ENCODE data around the gene CDC45.

Gene CDC45

DNA sequence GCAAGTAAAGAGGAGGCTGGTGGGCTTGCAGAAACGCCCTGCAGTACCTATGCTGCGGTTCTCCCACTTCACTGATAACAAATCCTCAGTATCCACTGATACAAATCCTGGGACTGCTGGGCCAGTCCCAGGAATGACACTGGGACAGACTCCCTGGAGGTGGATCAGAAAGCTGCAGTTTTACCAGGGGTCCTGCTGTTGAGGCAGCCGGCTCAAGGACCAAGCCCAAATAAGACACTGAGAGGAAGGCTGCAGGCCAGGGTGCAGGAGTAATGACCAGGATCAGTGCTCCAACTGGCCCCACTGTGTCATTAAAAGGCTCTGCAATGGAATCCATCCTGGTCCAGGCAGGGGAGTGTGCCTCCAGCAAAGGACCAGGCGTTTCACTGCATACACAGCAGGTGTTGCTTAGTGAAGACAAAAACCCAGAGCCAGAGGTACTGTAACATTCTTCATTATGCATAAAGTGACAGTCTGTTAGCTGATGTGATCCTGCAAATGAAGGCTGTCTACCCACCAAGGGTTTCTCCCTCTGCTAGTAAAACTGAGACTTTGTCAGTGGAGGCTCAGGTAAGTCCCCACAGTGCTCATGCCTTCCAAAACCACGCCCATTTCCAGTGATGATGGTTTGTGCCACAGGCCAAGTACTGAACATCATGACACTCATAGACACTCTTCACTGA is 30.8 kb upstream of the CDC45 start:
- DNase-seq (ENCODE audit: low spot score) = no peak

DNA sequence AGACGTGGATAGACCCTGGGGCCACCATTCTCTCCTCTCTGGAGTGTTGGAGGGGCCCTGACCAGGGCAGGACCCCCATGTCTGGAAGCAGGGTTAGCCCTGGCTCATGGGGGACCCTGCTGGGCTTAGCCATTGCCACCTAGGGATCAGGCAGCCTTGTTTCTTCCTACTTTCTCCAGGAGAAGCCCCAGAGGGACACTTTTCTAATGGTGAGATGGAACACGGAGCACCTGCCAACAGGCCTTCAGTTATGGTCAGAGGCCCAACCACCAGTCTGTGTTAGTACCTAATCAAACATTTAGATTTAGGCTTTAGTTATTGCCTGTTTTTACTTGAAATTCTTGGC is 30.3 kb upstream of the CDC45 start:
- DNase-seq (ENCODE audit: low spot score) = no peak

DNA sequence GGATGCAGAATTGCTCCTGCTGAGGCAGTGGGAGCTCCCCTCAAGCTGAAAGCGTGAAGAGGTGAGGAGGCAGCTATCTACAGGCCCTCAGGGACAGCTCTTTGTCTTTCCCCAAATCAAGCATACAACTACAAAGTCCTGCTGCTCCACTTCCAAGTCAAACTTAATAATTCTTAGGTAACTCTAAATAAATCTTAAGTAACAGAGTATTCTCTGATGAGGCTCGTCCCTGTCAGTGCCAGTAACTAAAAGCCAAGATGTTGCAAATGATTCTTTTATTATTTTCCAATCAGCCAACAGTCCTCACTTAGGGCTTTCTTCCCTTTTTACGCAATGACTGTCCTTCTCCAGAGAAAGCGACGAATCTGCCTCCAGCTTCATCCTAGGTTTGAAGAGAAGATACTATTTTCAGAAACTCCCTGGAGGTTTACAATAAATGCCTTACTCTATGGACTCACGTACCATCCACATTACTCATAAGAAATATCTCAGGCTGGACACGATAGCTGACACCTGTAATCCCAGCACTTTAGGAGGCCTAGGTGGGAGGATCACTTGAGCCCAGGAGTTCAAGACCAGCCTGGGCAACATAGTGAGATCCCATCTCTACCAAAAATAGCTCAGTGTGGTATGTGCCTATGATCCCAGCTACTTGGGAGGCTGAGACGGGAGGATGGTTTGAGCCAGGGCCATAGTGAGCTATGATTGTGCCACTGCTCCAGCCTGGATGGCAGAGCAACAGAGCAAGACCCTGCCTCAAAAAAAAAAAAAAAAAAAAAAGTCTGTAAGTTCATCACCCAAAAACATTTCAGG is 29.2 kb upstream of the CDC45 start:
- no peak for DNase-seq (ENCODE audit: low spot score)

DNA sequence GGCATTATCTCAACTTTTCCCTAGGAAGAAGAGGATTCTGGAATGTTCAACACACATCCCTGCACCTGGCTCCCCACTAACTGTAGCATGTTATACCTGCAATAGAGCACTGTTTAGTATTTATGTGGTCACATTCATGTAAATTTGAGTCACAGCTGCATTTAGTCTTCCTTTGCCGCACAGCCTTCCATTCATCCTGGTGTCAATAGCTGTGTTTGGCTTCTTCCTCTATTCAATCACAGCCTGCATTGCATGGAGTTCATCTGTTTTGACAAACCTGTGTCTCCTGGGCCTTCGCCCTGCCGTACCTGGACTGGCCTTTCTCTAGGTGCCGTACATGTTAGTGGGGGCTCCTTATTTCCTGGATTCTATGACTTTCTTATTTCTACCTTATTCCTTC is 28.1 kb upstream of the CDC45 start:
- DNase-seq (ENCODE audit: low spot score) = no peak

DNA sequence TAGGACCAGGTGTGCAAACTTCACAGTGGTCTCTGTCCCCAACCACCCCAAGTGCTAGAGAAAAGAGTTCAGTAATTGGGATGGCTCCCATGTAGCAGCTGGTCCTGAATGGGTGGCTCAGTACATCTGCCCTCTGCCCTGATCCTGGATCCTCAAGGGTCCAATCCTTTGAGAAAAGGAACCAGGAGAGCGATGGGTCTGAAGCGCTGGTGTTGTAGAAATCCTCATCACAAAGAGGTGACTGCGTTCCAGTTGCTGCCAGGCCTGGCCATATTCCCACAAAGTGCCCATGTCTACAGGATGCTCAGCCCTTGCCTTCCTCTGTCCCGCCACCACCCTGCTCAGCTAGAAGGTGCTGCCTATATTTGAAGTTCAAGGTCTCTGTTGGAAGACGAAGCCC is 26.0 kb upstream of the CDC45 start:
- no peak for DNase-seq (ENCODE audit: low spot score)

DNA sequence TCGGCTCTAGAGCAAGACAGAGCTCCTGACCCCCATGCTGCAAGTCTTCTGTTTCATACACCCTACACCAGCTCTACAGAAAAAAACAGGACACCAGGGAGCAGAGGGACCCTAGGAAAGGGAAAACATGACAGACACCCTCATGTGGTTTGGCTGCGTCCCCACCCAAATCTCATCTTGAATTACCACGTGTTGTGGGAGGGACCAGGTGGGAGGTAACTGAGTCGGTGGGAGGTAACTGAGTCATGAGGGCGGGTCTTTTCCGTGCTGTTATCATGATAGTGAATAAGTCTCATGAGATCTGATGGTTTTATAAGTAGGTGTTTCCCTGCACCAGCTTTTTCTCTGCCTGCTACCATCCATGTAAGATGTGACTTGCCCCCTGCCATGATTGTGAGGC is 25.6 kb upstream of the CDC45 start:
- no peak for DNase-seq (ENCODE audit: low spot score)

DNA sequence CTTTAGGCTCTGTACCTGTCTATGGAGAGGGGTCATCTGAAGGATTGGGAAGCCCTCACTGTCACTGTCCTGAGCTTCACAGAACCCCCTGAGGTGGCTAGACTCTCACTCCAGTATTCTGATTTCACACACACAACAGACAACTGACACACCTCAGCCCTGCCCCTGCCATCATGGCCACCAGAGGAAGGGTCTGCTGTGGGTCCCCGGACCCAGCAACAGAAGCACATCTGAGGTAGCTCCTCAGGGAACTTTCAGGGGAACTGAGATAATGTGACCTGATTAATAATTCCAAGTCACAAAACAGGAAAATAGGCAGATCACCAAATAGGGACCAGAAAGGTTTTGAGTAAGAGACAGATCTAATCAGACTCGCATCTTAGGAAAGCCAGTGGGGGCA is 24.7 kb upstream of the CDC45 start:
- DNase-seq (ENCODE audit: low spot score) = no peak

DNA sequence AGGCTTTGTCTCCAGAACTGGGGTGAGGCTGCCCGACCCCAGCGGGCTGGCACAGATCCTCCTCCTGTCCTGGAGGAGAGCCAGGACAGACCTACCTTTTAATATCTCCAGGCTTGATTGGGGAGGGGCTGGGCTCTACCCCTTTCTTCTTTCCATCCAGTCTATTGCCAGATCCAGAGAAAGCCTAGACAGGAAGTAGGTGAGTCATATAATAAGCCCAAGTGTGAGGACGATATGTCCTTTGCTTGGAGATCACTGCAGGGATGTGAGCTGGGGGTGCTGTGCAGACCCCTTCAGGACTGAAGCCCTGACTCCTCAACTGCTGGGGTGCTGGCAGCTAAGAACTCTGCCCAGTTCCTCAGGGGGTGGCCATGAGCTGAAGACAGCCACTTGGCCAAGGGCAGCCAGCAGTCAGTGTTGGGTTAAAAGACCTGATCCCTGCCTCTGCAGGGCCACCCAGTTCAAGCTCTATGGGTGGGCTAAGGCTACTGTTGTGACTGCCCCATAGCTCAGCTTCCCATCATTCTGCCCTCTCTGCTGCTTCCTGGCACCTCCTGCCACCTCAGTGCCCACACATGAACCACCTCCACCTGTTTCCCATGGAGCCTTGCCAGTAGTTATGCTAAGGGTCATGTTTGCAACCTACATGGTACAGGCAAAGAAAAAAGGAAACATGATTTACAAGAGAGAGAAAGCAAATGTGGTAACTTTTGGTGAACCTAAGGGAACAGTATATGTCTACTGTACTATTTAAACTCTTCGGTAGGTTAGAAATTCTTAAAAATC is 23.9 kb upstream of the CDC45 start:
- DNase-seq (ENCODE audit: low spot score) = no peak

DNA sequence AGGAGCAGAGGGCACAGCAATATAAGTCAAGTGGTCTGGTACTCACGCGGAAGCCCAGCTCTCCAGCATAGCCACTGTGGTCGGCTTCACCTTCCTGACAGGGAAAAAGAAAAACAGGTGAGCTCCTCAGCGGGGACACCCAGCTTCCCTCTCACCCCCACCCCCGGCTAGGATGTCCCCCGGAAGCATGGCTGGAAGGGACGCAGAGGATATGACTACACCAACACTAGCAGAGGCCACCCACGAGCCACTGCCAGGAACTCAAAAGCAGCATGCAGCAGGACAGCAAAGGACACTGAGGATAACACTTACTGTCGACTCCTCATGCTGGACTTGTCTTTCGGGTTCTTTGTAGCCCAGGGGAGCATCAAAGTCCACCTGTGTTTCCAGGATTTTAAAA is 23.2 kb upstream of the CDC45 start:
- no peak for DNase-seq (ENCODE audit: low spot score)

DNA sequence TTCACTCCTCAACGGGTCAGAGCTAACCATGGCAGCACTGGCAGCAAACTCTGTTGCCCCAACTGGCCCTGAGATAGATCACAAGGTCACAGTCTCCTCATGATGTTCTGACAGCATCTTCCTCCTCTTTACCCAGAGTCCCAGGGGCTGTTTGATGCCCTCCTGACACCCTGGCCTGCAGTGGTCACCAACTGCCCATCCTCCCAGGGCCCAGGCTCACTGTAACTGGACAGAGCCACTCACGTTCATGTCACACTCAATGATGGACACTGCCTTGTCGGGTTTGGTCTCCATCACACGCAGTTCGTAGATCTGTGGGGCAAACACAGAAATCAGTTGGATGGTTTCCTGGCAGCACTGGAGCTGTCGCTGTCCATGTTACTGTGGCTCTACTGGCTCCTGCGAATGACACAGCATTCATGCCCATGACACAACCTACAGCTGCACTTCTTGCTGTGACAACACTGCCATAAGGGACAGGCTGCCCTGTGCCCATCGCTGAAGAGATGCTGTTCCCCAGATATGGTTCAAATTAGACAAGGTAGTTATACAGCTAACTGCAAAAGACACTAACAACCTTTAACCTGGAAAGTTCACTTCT is 21.8 kb upstream of the CDC45 start:
- no peak for DNase-seq (ENCODE audit: low spot score)

DNA sequence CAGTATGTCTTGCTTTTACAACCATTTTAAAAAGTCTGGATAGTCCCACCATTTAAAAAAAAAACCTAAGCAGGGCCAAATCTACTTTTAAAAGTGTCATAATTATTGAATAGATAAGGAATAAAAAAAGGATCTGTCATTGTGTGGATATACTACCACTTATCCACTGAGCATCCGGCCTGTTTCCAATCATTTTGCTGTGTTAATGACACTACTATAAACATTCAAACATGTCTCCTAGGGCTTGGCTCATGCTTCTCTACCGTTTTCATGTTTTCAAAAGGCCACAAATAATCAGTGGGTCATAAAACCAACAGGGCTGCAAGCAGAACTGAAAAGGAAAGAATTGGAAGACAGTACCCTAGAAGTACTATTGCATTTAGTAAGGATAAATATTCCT is 19.7 kb upstream of the CDC45 start:
- DNase-seq (ENCODE audit: low spot score) = no peak

DNA sequence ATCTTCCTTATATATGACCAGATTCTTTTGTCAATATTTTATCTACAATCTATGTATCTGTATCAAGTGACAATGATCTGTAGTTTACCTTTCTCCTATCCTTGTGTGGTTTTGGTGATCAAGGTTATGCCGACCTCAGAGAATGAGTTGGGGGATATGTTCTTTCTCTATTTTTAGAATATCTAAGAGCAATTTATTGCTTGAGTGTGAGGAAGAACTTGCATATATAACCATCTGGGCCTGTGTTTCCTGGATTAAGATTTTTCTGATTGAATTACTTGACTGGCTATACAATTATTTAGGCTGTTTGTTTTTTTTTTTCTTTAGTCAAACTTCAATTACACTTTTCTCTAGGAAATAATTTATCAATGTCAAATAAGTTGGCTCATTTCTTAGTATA is 18.2 kb upstream of the CDC45 start:
- DNase-seq (ENCODE audit: low spot score) = no peak

DNA sequence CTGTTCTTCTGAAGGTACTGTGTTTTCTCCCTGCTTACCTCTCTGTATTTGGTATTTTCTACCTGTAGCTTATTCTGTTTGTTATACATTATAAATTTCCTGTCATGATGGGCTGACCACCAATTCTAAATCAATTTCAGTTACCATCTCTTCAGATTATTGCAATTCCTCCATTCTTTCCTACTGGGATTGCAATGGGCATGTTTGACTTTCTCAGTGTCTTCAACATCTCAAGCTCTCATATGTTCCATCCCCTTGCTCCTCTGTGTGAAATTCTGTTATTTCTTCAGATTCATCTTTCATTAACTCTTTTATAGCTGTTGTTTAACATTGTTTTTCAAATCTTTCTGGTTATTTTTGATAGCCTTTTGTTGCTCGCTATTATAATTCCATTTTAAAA is 16.7 kb upstream of the CDC45 start:
- no peak for DNase-seq (ENCODE audit: low spot score)

DNA sequence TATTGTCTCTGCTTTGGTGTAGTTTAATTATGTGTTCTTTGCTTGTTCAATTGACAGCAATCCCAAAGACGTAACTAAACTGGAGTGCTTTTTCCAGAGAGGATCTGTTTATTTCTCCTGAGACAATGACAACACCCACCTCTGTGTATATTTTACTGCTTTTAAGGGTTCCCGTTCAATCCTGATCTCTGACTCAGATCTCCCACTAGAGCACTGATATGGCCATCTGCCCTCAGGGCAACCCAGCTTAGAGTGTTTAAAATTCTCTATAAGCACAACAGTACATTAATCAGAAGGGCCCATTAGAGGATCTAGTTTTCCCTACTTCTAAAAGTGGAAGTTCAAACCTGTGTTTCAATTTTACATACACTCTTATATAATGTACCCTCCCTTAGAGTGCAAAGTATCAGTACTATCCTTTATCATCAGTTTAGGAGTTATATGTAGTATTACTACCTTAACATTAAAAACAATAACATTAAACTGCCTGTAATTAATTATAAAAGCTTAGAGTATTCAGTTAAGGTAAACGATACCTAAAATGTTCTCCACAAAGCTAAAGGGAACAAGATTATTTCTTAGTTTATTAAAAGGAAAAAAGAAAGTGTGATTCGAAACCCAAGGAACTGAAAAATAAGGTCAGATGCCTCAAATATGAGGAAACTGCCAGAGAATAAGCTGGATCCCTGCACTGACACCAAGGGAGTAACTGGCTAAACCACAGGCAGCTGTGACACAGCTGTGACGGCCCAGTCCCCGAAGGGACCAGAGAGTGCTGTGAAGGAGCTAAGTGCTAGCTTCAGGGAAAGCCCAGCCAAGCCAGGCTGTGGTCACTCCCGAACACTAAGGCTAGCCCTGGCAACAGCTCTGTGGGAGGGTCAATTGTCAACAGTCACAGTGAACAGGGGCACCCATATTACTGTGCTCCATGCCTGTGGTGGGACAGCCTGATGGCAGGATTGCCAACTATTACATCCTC is 15.9 kb upstream of the CDC45 start:
- no peak for DNase-seq (ENCODE audit: low spot score)

DNA sequence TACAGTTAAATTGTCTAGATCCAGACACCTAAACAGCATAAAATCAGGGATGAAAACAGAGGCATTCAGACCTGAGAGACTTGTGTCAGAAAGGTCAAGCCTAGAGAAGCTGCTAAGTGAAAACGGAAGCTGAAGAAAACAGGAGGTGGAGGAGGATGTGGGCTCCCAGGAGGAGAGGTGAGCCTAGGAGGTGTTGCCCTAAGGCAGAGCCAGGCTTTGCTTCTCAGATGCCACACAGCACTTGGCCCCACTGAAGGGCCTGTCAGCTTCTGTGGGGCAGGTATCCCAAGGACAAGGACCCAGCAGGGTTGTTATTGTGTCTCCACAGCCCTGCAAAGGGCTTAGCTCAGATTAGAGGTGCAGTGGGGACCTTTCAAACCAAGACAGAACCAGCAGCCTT is 15.2 kb upstream of the CDC45 start:
- no peak for DNase-seq (ENCODE audit: low spot score)

DNA sequence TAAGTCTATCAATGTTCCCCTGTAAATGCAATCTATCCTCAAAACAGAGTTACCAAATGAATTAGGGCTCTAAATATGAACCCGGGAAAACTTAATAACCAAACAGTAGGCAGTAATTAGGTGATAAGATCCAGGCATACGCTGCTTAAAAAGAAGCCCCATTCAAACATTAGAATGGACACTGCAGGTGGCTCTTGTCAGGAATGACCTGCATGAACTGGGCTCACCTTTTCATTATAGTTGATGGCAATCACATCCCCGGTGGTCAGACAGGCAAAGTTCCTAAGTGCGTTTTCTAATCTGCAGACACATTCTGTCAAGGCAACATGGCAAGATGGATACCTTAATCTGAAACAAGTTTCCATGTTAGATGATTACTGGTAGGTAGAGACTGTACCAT is 14.7 kb upstream of the CDC45 start:
- DNase-seq (ENCODE audit: low spot score) = no peak

DNA sequence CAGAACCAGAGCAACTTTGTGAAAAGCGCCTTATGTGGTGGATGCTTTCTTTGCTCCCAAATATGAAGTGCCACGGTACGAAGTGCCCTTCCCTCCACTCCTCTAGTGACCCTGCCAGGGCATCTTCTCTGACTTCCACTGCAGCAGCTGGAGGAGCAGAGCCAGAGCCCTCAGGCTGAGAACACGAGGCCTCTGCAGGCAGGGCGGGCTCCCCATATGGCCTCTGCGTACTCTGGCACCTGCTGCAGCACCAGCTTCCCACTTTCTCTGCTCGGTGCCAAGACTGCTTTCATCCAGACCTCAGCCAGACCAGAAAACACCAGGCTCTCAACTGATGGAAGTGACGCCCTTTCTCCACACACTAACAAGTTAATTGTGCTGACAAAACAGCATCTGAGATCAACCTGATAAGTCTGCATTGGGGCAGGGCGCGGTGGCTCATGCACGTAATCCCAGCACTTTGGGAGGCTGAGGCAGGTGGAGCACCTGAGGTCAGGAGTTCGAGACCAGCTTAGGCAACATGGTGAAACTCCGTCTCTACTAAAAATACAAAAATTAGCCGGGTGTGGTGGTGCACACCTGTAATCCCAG is 13.5 kb upstream of the CDC45 start:
- DNase-seq (ENCODE audit: low spot score) = no peak

DNA sequence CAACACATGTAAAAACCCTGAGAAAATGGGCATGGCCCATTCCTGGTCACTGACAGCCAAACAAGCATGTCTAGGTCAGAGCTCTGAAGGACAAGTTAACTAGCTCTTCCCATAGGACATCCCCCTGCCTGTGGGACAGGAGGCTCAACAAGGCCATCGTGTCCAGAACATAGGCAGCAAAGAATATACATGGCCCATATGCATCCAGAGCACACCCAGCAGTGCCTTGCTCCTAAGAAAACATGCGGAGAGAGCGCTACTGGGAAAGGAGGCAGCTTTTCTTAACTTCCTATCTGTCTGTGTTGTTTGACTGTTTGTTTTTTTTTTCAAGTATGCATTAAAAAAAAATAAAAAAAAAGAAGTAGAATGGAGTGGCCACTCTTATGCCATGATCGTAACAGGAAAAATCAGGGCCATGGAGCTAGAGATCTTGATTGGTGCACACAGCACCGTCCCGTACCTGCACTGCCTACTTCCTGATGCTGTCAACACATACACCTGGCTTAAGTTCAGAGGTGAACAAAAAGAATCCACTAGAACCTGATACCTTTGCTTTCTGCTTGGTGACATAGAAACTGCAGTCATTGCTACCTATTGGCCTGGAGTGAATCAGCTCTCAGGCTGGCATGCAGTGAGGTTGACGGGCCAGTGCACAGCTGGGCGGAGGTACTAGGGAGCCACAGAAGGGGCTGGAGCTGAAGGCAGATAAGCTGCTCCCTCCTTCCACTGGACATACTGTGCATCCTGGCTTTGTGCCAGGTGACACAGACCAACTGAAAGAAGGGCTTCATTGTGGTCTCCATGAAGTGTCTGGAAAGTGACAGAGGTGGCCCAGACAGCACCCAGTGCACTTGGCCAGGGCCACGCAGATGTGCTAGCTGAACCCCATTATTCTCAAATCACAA is 12.6 kb upstream of the CDC45 start:
- DNase-seq (ENCODE audit: low spot score) = no peak

DNA sequence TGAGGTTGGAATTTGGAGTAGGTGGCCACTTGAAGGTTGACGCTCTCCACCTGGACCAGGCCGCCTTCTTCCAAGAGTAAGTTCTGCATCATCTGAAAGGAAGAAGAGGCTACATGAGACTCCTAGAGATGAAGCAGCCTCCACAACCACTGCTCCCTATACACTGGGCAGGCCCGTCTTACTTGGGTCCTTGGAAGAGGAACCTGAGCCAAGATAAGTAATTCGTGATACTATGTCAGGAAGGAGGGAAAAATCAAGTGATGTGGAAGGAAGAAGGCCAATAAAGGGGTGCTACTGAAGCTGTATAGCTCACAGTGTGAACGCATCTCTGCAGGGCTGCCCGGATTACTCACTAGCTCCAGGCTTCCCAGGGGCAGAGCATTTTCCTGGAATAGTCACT is 11.8 kb upstream of the CDC45 start:
- DNase-seq (ENCODE audit: low spot score) = no peak

DNA sequence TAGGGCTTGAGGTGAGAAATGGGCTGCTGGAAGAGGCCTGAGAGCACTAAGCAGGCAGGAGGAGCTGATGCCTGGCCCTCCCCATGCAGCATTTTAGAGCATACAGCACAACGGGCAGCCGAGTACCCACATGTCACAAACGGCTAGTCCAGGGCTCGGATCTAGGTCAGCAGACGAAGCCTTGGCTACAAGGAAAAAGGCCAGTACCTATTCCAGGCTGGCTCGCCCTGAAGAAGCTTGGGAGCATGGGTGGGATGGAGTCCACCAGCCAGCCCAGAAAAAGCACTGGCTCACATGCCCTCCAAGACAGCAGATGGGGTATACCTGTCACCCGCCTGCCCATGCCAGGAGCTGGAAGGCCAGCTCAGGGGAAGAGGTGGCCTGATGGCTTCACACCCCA is 10.3 kb upstream of the CDC45 start:
- DNase-seq (ENCODE audit: low spot score) = no peak
